NK-92 treated with Interleukin-12 subunit alpha and Interleukin-12 subunit beta, amount 100 ng/mL, for 24 hours (cell line): ENCODE data around the gene ATXN7L1.

Source experiments
- DNase-seq: peaks from one replicate; lab custom pipeline; 2025; lab: John Stamatoyannopoulos, UW

ATXN7L1 gene

DNA sequence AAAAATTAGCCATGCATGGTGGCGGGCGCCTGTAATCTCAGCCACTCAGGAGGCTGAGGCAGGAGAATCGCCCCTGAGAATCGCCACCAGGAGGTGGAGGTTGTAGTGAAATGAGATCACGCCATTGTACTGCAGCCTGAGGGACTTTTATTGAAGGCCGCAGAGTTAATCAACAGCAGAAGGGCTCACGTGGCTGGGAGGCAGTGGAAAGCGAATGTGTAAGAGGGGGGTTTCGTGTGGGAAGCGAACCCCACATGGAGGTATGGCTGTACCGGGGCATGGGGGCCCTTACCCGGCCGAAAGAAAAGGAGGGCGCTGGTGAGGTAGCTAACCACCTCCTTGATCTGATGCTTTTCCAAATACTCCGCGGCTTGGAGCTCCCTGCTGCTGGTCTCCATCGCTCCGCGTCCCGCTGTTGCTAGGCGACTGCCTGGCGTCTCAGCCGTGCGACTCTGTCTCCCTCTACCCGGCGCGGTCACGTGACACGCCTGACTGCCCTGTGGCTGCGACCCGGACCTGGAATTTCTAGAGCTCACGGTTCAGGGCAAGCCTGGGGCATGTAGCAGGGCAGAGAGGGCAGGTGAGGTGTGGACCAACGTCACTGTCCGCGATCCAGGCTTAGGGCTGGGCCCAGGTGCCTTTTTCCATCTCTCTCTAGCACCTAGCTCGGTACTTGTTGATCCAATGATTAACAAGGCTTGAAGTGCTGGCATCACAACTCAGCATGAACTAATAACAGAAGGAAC is 295.2 kb downstream of the ATXN7L1 start, which contains the start of gene EFCAB10:
EFCAB10 (minus strand) TSS at position 428 of the 746 bp plus-strand sequence; CDS start at position 398, 30 bp downstream.
- no peak for DNase-seq

DNA sequence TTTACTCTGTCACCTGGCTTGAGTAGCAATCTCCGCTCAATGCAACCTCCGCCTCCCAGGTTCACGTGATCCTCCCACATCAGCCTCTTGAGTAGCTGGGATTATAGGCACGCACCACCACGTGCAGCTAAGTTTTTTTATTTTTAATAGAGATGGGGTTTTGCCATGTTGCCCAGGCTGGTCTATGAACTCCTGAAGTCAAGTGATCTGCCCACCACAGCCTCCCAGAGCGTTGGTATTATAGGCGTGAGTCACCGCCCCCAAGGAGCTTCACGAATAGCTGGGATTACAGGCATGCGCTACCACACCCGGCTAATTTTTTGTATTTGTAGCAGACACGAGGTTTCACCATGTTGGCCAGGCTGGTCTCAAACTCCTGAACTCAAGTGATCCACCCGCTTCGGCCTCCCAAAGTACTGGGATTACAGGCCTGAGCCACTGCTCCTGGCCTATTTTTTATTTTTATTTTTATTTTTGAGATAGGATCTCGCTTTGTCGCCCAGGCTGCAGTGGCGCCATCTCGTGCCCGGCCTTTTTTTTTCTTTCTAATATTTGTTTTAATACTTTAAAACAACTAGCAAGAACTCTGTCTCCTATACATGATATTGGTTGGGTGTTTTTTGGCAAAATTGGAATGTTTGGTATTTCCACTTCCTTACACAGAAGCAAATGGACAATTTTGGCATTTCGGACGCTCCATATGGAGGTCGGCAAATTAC is 296.2 kb downstream of the ATXN7L1 start:
- DNase-seq = no peak

DNA sequence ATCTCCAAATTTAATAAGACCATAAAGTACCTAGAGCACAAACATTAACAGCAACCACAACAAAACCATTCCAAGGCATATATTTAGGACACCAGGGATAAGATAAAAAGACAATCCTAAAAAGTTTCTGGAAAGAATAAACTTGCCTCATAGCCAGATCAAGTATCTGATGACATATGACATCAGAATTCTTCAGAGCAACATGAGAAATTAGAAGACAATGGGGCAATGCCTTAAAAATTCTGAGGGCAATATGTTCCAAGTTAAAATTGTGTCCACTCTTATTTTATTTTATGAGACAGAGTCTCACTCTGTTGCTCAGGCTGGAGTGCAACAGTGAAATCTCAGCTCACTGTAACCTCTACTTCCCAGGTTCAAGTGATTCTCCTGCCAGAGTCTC is 297.9 kb downstream of the ATXN7L1 start:
- DNase-seq = no peak

DNA sequence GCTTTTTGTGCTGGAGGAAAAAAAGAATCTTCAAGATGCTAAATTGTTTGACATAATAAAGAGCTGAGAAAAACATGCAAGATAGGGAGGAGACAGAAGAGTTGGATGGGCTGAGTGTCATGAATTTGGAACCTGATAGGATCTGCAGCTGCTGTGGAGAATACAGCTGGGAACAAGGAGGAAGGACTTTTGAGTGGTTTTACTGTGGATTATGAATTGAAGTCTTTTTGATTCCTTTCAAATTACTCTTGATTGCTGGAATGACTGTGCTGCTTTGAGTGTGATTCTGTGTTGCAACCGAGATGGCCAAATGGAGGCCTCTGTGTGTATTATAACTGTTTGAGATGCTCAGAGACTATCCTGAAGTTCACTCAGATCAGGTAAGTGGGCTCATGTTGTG is 299.1 kb downstream of the ATXN7L1 start:
- no peak for DNase-seq

DNA sequence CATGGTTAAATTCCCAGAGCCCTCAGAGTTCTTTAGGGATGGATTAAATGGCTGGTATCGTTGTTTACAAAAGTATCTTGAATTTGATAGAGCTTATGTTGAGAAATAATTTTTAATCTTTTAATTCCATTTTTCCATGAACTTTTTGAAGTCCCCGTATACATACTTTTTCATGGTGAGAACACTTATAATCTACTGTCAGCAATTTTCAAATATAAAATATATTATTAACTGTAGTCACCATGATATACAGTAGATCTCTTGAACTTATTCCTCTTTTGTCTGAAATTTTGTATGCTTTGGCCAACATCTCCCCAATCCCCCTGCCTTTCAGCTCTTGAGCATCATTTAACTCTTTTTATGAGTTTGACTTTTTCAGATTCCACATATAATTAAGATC is 304.5 kb downstream of the ATXN7L1 start:
- DNase-seq = no peak

DNA sequence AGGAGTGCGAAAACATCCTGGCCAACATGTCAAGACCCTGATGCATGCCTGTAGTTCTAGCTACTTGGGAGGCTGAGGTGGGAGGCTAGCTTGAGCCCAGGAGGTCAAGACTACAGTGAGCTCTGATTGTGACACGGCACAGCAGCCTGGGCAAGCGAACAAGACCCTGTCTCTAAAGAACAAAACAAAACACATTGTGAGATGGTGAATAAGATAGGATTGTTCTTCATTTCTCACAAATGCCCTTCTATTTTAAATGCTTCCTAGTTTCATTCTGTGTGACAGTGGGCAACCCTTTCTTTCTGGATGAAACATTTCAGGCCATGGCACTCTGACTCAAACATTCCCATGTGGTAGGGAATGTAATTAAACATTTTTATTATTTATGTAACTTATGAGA is 308.6 kb downstream of the ATXN7L1 start:
- no peak for DNase-seq

DNA sequence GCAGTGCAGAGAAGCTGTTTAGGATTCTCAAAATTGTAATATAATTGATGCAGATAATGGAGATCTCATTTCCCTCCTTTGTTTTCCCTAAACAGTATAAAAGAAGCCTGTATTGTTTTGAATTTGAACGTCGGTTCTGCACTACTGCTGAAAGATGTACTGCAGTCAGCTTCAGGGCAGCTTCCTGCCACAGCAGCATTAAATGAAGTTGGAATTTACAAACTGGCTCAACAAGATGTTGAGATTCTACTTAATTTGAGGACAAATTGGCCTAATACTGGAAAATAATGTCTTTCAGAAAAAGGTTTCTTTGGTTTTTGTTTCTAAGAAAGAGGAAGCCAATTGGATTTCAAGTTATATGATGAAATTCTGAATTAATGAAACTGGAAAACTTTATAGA is 309.4 kb downstream of the ATXN7L1 start:
- DNase-seq = no peak

DNA sequence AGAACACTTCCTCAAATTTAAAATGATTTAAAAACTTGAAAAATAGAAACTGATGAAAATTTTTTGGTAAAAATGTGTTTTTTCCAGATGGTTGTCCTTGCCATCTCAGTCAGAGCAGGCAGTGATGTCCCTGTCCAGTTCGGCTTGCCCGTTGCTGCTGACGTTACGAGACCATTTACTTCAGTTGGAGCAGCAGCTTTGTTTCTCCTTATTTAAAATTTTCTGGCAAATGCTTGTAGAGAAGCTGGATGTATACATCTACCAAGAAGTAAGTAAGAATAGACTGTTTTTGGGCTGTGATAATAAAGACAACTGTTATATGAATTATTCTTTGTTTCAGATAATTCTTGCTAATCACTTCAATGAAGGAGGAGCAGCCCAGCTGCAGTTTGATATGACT is 311.2 kb downstream of the ATXN7L1 start:
- no peak for DNase-seq

DNA sequence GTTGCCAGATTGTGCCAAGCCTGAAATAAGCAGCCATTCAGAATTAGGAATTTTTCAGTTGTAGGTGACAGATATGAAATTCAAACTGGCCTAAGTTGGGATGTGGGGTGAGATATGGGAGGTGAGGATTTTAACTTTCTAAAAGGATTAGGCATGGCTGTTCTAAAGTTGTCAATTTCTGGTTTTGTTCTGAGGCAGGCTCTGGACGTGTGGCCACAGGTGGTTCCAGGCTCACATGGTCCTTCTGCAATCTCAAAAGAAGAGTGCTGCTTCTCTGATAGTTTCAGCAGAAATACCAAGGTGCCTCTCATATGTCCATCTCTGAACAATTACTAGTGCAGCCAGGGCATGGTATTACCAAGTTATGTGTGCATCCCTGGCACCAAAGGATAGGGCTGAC is 316.5 kb downstream of the ATXN7L1 start:
- no peak for DNase-seq
